ENCODE data around the gene OXNAD1. TPM values are rescaled to one million over a fixed set of nuclear protein-coding genes. Genes with fewer than 3 reads are reported as not detected.

OXNAD1 gene
- total and polyA plus RNA-seq, 2 of the 13 experiments (the other 11 are each of a cell fraction or from before 2014, with no cell fraction given) = 9.9 to 18.8 TPM

- WGBS (ENCODE audit: low lambda C conversion rate) = 99% methylated on average over 6 of the region's 6 CpGs
- TF ChIP-seq SNAI1 (CRISPR knock-in tag; IDR thresholded peaks at IDR 0.05; ENCODE audit: borderline replicate concordance) (no peak), TFE3 (CRISPR knock-in tag; IDR thresholded peaks at IDR 0.05) (no peak), MTA3 (CRISPR knock-in tag; IDR thresholded peaks at IDR 0.05) (no peak), ZNF772 (CRISPR knock-in tag; IDR thresholded peaks at IDR 0.05) (no peak), HOXA3 (CRISPR knock-in tag; IDR thresholded peaks at IDR 0.05) (no peak), ZNF770 (CRISPR knock-in tag; IDR thresholded peaks at IDR 0.05) (no peak), MXI1 (IDR thresholded peaks at IDR 0.05; ENCODE audit: borderline replicate concordance, low read depth, low read length) (no peak), TBP (CRISPR knock-in tag; IDR thresholded peaks at IDR 0.05) (no peak), MZF1 (CRISPR knock-in tag; IDR thresholded peaks at IDR 0.05; ENCODE audit: borderline replicate concordance) (no peak), ZNF512B (CRISPR knock-in tag; IDR thresholded peaks at IDR 0.05; ENCODE audit: borderline replicate concordance) (no peak), PRPF4 (IDR thresholded peaks at IDR 0.05; ENCODE audit: low read depth, low read length, poor library complexity, severe bottlenecking) (no peak), KLF13 (CRISPR knock-in tag; IDR thresholded peaks at IDR 0.05) (no peak)
- POLR2A ChIA-PET = no interaction called here
- in situ Hi-C loops (cut with HindIII; ENCODE audit: extremely low pct_ligation_motif_present, low pct_unique_long_range_greater_than_20kb) (loop anchor here (10.0 kb wide), 1 partner anchor 216 kb away; the partner anchor contains the start of gene RFTN1), intact Hi-C loops (cut with micrococcal nuclease; ENCODE audit: unreplicated experiment) (no loop called here)
- H3K79me2 ChIP-seq (ENCODE audit: insufficient read depth, low read length) = no peaks in the 10 kb centered on the region
- BruUV-seq (replicated peaks) = no TSS peak
- H3K9ac ChIP-seq (ENCODE audit: insufficient read depth, low read depth, low read length) = no peak overlapping the region
- no peaks in the 10 kb centered on the region for H3K4me1 ChIP-seq (ENCODE audit: insufficient read depth, low read length)
- FAIRE-seq (no peak), DNase-seq (ENCODE audit: low spot score) (no peak), ATAC-seq (no peak)
- no peaks in the 10 kb centered on the region for H4K20me1 ChIP-seq (ENCODE audit: insufficient read depth, low read length)
- H3K27ac ChIP-seq (ENCODE audit: extremely low read length, insufficient read depth, low read length) = no peak overlapping the region
- no peaks in the 10 kb centered on the region for H3K9me3 ChIP-seq (ENCODE audit: low read length)
- H3K36me3 ChIP-seq (replicated peaks in 1 of 2; ENCODE audit: control insufficient read depth in 1 of 2, insufficient read depth in 2 of 2, low read length in 2 of 2) = peaks cover 9 to 64% of the 10 kb centered on the region in 2 experiments
- H3K4me2 ChIP-seq (ENCODE audit: low read depth, low read length) = no peak overlapping the region
- CTCF ChIA-PET (ENCODE audit: low intra/inter-chr PET ratio, low total read pairs) = no interaction called here
- H2AFZ ChIP-seq (ENCODE audit: low read length) = no peak overlapping the region
- H3K4me3 ChIP-seq (replicated peaks in 1 of 3; ENCODE audit: insufficient read depth in 1 of 3, low read depth in 2 of 3, low read length in 3 of 3) = no peak overlapping the region
- no peaks in the 10 kb centered on the region for H3K27me3 ChIP-seq (ENCODE audit: control insufficient read depth in 1 of 2, insufficient read depth in 2 of 2, low read length in 2 of 2)
Observed at GRCh38 chr3:16298891-16299290, 33.9 kb downstream of the OXNAD1 start.

All from HepG2 (cell line).